Breast epithelium (tissue), 3 donors: ENCODE measurements around the gene KISS1.

Experiments
- CTCF ChIP-seq, 3 donors: fragments of 450-650 bp; IDR thresholded peaks; one replicate each; pipeline ENCODE4 v1.5.1; 2016 to 2017; ENCODE audit warnings: antibody characterized with exemption in 3 of 3, mild to moderate bottlenecking in 3 of 3, moderate library complexity in 3 of 3
- POLR2A ChIP-seq: fragments of 450-650 bp; IDR thresholded peaks from one replicate; pipeline ENCODE4 v1.6.1; 2016; ENCODE audit warnings: antibody characterized with exemption, mild to moderate bottlenecking, moderate library complexity

- TF ChIP-seq CTCF (IDR thresholded peaks at IDR 0.05) (no peak), POLR2A (no peak)
These were observed 26.4 kb upstream of the KISS1 start for GRCh38 chr1:204222764-204223055.
